ENCODE measurements around the gene ITPK1. TPM values are rescaled to one million over a fixed set of nuclear protein-coding genes. Genes with fewer than 3 reads are reported as not detected.

ITPK1 gene
- total RNA-seq, 1 donor from 2014 or later = 43.0 TPM

DNA sequence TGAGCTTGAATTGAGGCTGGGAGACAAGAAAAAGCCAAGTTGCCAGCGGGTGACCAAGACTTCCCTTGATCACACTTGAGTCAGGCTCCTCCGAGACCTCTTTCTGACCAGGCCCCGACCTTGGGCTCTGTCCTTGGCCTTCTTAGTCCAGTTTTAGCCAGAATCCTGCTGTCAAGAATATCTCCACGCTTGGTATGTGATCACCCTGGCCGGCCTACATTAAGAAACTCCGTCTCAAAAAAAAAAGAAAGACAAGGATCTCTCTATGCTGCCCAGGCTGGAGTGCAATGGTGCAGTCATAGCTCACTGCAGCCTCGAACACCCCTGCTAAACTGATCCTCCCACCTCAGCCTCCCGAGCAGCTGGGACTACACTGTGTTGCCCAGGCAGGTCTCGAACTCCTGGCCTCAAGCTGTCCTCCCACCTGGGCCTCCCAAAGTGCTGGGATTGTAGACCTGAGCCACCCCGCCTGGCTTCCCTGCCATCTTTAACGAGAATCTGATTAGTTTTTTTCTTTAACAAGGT lies 1.0 kb upstream of the ITPK1 start:
- TF ChIP-seq CTCF (IDR thresholded peaks at IDR 0.05) = no peak
- DNase-seq = no peak
- H3K27ac Mint-ChIP-seq = peak overlapping the region; percentile 64

GRCh38 chr14:93115069-93115820 lies 480 bp downstream of the ITPK1 start:
- no peaks in the 10 kb centered on the region for H3K27me3 Mint-ChIP-seq
- POLR2A ChIA-PET = interaction anchor here (0.5 to 3.1 kb wide), 9 partner anchors 9 to 496 kb away, joined by 3 to 24 read pairs (median 3); partner anchors contain the start of genes LYSET and MOAP1
- peak overlapping the region; percentile 91 for H3K4me3 Mint-ChIP-seq
- ATAC-seq (ENCODE audit: low read depth) (peak; percentile 77), DNase-seq (peak; percentile 87)
- intact Hi-C loops (cut with micrococcal nuclease) = loop anchor here (1.0 to 2.0 kb wide), 4 partner anchors 69 to 268 kb away; partner anchors contain the start of genes BTBD7, GON7, MOAP1 and UBR7
- H3K27ac Mint-ChIP-seq = peak overlapping the region; percentile 73
- peaks cover 2% of the 10 kb centered on the region for H3K36me3 Mint-ChIP-seq (ENCODE audit: low read depth)
- no peaks in the 10 kb centered on the region for H3K9me3 Mint-ChIP-seq
- CTCF ChIA-PET = interaction anchor here (0.8 to 3.9 kb wide), 12 partner anchors 11 to 820 kb away, joined by 3 to 37 read pairs (median 4); partner anchors contain the start of genes LYSET and MOAP1
- no peak for TF ChIP-seq CTCF (IDR thresholded peaks at IDR 0.05)
- peaks cover 30% of the 10 kb centered on the region for H3K4me1 Mint-ChIP-seq

More for the DNA sequence above, 1.0 kb upstream of the ITPK1 start:
- intact Hi-C loops (cut with micrococcal nuclease) = loop anchor here (1.0 kb wide), 1 partner anchor 16 kb away; no protein-coding TSS in a partner anchor
- Mint-ChIP-seq H3K9me3 (no peaks in the 10 kb centered on the region), H3K4me1 (peaks cover 32% of the 10 kb centered on the region), H3K36me3 (ENCODE audit: low read depth) (peaks cover 2% of the 10 kb centered on the region), H3K27me3 (no peaks in the 10 kb centered on the region), H3K4me3 (peak overlapping the region; percentile 78)
- ChIA-PET POLR2A (interaction anchor here (0.6 to 1.2 kb wide), 2 partner anchors 54 to 68 kb away, joined by 3 read pairs; partner anchors contain the start of genes LYSET and MOAP1), CTCF (interaction anchor here (1.2 to 1.7 kb wide), 2 partner anchors 15 to 84 kb away, joined by 4 to 5 read pairs; no protein-coding TSS in a partner anchor)
- ATAC-seq (ENCODE audit: low read depth) = no peak

DNA sequence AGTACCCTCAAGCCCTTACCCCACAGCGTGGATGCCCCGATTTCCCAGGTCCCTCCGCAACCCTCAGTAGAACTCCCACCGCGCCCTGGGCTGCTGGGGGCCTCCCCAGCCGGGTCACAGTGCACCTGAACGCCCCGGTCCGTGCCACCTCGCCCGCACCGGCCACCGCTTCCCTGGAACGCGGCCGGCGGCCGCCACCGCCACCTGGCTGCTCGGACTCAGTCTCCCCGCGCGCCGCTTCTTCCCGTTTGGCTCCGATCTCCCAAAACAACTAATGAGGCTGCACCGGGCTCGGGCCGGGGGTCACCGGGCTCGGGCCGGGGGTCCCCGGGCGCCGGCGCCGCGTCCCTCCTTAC lies 1.0 kb downstream of the ITPK1 start:
- DNase-seq (no peak), ATAC-seq (ENCODE audit: low read depth) (no peak)
- Mint-ChIP-seq H3K36me3 (ENCODE audit: low read depth) (peaks cover 4% of the 10 kb centered on the region), H3K27ac (peak overlapping the region; percentile 53), H3K27me3 (no peaks in the 10 kb centered on the region), H3K9me3 (no peaks in the 10 kb centered on the region), H3K4me3 (peak overlapping the region; percentile 91), H3K4me1 (peaks cover 35% of the 10 kb centered on the region)
- intact Hi-C loops (cut with micrococcal nuclease) = loop anchor here (1.0 to 5.0 kb wide), 6 partner anchors 47 to 778 kb away; partner anchors contain the start of genes BTBD7, GON7, MOAP1 and UBR7
- POLR2A ChIA-PET = interaction anchor here (0.9 to 3.1 kb wide), 6 partner anchors 9 to 104 kb away, joined by 3 to 24 read pairs (median 4); partner anchors contain the start of genes LYSET and MOAP1
- no peak for TF ChIP-seq CTCF (IDR thresholded peaks at IDR 0.05)
- CTCF ChIA-PET = interaction anchor here (0.8 to 3.9 kb wide), 13 partner anchors 10 to 821 kb away, joined by 3 to 37 read pairs (median 5); partner anchors contain the start of genes LYSET and MOAP1

- intact Hi-C loops (cut with micrococcal nuclease) = loop anchor here (2.0 to 5.0 kb wide), 3 partner anchors 47 to 778 kb away; no protein-coding TSS in a partner anchor
- Mint-ChIP-seq H3K27me3 (no peaks in the 10 kb centered on the region), H3K27ac (peak overlapping the region; percentile 53), H3K4me3 (peak overlapping the region; percentile 91), H3K36me3 (ENCODE audit: low read depth) (peaks cover 4% of the 10 kb centered on the region), H3K4me1 (peaks cover 40% of the 10 kb centered on the region), H3K9me3 (no peaks in the 10 kb centered on the region)
- DNase-seq = no peak
- POLR2A ChIA-PET = interaction anchor here (1.0 to 3.1 kb wide), 4 partner anchors 8 to 93 kb away, joined by 3 to 24 read pairs (median 6); partner anchors contain the start of genes GON7, LYSET, MOAP1 and UBR7
- no peak for TF ChIP-seq CTCF (IDR thresholded peaks at IDR 0.05)
- no peak for ATAC-seq (ENCODE audit: low read depth)
- CTCF ChIA-PET = interaction anchor here (0.9 to 3.9 kb wide), 24 partner anchors 10 to 821 kb away, joined by 3 to 37 read pairs (median 6); partner anchors contain the start of gene UBR7
Measured at GRCh38 chr14:93114068-93114710, 1.5 kb downstream of the ITPK1 start.

All from activated B cell treated with CpG ODN at 0.5 μM for 24 hours (primary cell).